HL-60 (cell line): ENCODE measurements around the gene PDE4B.

Experiments
- DNase-seq, 2 experiments: peaks; one replicate each; pipeline ENCODE4 v3.0.0-alpha.2; 2010 to 2020; ENCODE audit warnings: low read depth in 1 of 2, low spot score in 1 of 2
- H3K27ac ChIP-seq: fragments of 250-450 bp; sonication (Bioruptor Pico); replicated peaks from 2 replicates; pipeline ENCODE4 v1.5.1; 2020; ENCODE audit warnings: mild to moderate bottlenecking, moderate library complexity
- H3K27me3 ChIP-seq: fragments of 250-450 bp; sonication (Bioruptor Pico); 2 replicates; pipeline ENCODE4 v1.5.1; 2021; ENCODE audit warnings: mild to moderate bottlenecking, moderate library complexity; ENCODE audit not compliant: insufficient read depth, poor library complexity, severe bottlenecking
- H3K4me3 ChIP-seq: replicated peaks from 2 replicates; pipeline ENCODE4 v1.5.1; 2011; ENCODE audit warnings: mild to moderate bottlenecking, control low read depth, low read length; ENCODE audit not compliant: insufficient read depth
- CTCF ChIP-seq: IDR thresholded peaks from one replicate; pipeline ENCODE4 v1.5.1; 2011; ENCODE audit warnings: low read length, control low read depth, inconsistent platforms; ENCODE audit not compliant: insufficient read depth
- GABPA ChIP-seq: IDR thresholded peaks from 2 replicates; pipeline ENCODE4 v1.6.1; 2012; ENCODE audit warnings: low read depth
- POLR2AphosphoS5 ChIP-seq: IDR thresholded peaks from 2 replicates; pipeline ENCODE4 v1.6.1; 2012; ENCODE audit warnings: low read depth
- SPI1 ChIP-seq: IDR thresholded peaks from 2 replicates; pipeline ENCODE4 v1.6.1; 2012; ENCODE audit warnings: low read depth, mild to moderate bottlenecking, borderline replicate concordance
- TF ChIP-seq, protein P1 (sequence below): IDR thresholded peaks from 2 replicates; pipeline ENCODE4 v1.6.1; 2012; ENCODE audit warnings: low read depth; ENCODE audit not compliant: insufficient replicate concordance

PDE4B gene

GRCh38 chr1:66251546-66251945 lies 458.9 kb downstream of the PDE4B start:
- peak; percentile 79 to 80 for DNase-seq
- Histone ChIP-seq H3K27me3 (no peaks in the 10 kb centered on the region), H3K4me3 (no peak overlapping the region), H3K27ac (peak overlapping the region; percentile 39)
- peak; percentile 86 for TF ChIP-seq POLR2AphosphoS5
- TF ChIP-seq CTCF = no peak
- TF ChIP-seq GABPA = no peak
- TF ChIP-seq, protein P1, sequence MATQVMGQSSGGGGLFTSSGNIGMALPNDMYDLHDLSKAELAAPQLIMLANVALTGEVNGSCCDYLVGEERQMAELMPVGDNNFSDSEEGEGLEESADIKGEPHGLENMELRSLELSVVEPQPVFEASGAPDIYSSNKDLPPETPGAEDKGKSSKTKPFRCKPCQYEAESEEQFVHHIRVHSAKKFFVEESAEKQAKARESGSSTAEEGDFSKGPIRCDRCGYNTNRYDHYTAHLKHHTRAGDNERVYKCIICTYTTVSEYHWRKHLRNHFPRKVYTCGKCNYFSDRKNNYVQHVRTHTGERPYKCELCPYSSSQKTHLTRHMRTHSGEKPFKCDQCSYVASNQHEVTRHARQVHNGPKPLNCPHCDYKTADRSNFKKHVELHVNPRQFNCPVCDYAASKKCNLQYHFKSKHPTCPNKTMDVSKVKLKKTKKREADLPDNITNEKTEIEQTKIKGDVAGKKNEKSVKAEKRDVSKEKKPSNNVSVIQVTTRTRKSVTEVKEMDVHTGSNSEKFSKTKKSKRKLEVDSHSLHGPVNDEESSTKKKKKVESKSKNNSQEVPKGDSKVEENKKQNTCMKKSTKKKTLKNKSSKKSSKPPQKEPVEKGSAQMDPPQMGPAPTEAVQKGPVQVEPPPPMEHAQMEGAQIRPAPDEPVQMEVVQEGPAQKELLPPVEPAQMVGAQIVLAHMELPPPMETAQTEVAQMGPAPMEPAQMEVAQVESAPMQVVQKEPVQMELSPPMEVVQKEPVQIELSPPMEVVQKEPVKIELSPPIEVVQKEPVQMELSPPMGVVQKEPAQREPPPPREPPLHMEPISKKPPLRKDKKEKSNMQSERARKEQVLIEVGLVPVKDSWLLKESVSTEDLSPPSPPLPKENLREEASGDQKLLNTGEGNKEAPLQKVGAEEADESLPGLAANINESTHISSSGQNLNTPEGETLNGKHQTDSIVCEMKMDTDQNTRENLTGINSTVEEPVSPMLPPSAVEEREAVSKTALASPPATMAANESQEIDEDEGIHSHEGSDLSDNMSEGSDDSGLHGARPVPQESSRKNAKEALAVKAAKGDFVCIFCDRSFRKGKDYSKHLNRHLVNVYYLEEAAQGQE = no peak
- TF ChIP-seq SPI1 = peak; percentile 97

GRCh38 chr1:66253330-66253921 lies 460.7 kb downstream of the PDE4B start:
- H3K27me3 ChIP-seq = no peaks in the 10 kb centered on the region
- TF ChIP-seq CTCF (peak; percentile 57), POLR2AphosphoS5 (no peak)
- no peak overlapping the region for H3K4me3 ChIP-seq
- H3K27ac ChIP-seq = no peak overlapping the region
- DNase-seq = peak in 1 of 2 experiments; percentile 53

DNA sequence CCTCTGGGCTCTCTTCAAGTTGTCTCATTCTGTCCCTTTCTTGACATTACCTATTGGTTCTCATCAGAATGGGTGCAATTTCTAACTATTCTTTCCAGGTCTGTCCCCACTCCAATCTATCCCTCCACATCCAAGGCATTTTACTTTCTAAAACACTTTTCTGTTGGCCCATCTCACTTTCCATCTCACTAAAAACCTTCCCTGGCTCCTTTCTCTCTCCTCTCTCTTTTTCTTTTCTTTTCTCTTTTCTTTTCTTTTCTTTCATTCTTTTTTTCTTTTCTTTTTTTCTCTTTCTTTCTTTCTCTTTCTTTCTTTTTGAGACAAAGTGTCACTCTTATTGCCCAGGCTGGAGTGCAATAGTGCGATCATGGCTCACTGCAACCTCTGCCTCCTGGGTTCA lies 462.1 kb downstream of the PDE4B start:
- TF ChIP-seq, protein P1 = no peak
- no peak for TF ChIP-seq SPI1
- TF ChIP-seq CTCF = no peak
- no peak for TF ChIP-seq POLR2AphosphoS5
- TF ChIP-seq GABPA = no peak

More for the DNA sequence above, 462.1 kb downstream of the PDE4B start:
- no peaks in the 10 kb centered on the region for H3K27me3 ChIP-seq
- H3K27ac ChIP-seq = no peak overlapping the region
- no peak for DNase-seq
- H3K4me3 ChIP-seq = no peak overlapping the region
